GM10266 (cell line): ENCODE measurements around the gene TNS3.

ENCODE experiments used
- DNase-seq: peaks from one replicate; pipeline ENCODE4 v3.0.0; 2012; ENCODE audit errors: extremely low spot score
- CTCF ChIP-seq: IDR thresholded peaks from 2 replicates; pipeline ENCODE4 v1.5.1; 2012; ENCODE audit warnings: mild to moderate bottlenecking, low read depth; ENCODE audit not compliant: control insufficient read depth, insufficient read depth; ENCODE audit errors: missing control alignments

Gene TNS3

GRCh38 chr7:47601119-47601880 lies 19.4 kb upstream of the TNS3 start:
- TF ChIP-seq CTCF: no peak
- no peak for DNase-seq

- no peak for DNase-seq
- no peak for TF ChIP-seq CTCF
These were observed 18.5 kb upstream of the TNS3 start for GRCh38 chr7:47600199-47601118.

- no peak for TF ChIP-seq CTCF
- no peak for DNase-seq
These were observed 15.5 kb upstream of the TNS3 start for GRCh38 chr7:47597379-47597778.

- TF ChIP-seq CTCF: no peak
- DNase-seq: no peak
These were observed 14.7 kb upstream of the TNS3 start for GRCh38 chr7:47596502-47597202.

- no peak for TF ChIP-seq CTCF
These were observed 12.5 kb upstream of the TNS3 start for GRCh38 chr7:47594406-47594805.

GRCh38 chr7:47591655-47592572 lies 10.0 kb upstream of the TNS3 start:
- no peak for TF ChIP-seq CTCF
- DNase-seq: no peak

More at GRCh38 chr7:47594406-47594805, 12.5 kb upstream of the TNS3 start:
- no peak for DNase-seq
